DOHH2 (cell line): ENCODE measurements around the gene PRKAR2A.
"Not testable (repeated sequence)": the region's sequence is repeated elsewhere in the genome, so short reads cannot be mapped to it uniquely, and the experiment has no call there.

ENCODE experiments used
- H3F3A ChIP-seq: fragments of 200-600 bp; sonication (generic), shearing (Covaris generic); 2 replicates; pipeline ENCODE4 v1.6.0; 2016; ENCODE audit warnings: antibody characterized with exemption, mild to moderate bottlenecking; ENCODE audit not compliant: control insufficient read depth, insufficient read depth
- H3K27ac ChIP-seq: fragments of 200-600 bp; sonication (generic); 2 replicates; pipeline ENCODE4 v1.5.1; 2014; ENCODE audit warnings: low read depth, mild to moderate bottlenecking, low read length, moderate library complexity
- H3K27me3 ChIP-seq: fragments of 200-600 bp; sonication (generic); 2 replicates; pipeline ENCODE4 v1.6.1; 2014; ENCODE audit warnings: mild to moderate bottlenecking, low read length, mixed read lengths; ENCODE audit not compliant: control insufficient read depth
- H3K36me3 ChIP-seq: fragments of 200-600 bp; sonication (generic); 2 replicates; pipeline ENCODE4 v1.6.1; 2014; ENCODE audit warnings: mild to moderate bottlenecking, low read length, moderate library complexity, mixed read lengths; ENCODE audit not compliant: control insufficient read depth
- H3K4me1 ChIP-seq: fragments of 200-600 bp; sonication (generic); 2 replicates; pipeline ENCODE4 v1.6.1; 2014; ENCODE audit warnings: mild to moderate bottlenecking, low read length, mixed read lengths; ENCODE audit not compliant: control insufficient read depth
- H3K4me2 ChIP-seq: fragments of 200-600 bp; sonication (generic); 2 replicates; pipeline ENCODE4 v1.6.0; 2014; ENCODE audit warnings: mild to moderate bottlenecking, low read length, moderate library complexity
- H3K4me3 ChIP-seq: fragments of 200-600 bp; sonication (generic); 2 replicates; pipeline ENCODE4 v1.5.1; 2014; ENCODE audit warnings: mild to moderate bottlenecking, low read length, mixed read lengths
- H3K79me2 ChIP-seq: fragments of 200-600 bp; sonication (generic); 2 replicates; pipeline ENCODE4 v1.6.1; 2014; ENCODE audit warnings: mild to moderate bottlenecking, low read length, mixed read lengths; ENCODE audit not compliant: control insufficient read depth
- H3K9me2 ChIP-seq: fragments of 200-600 bp; sonication (generic); replicated peaks from 2 replicates; pipeline ENCODE4 v1.6.1; 2014; ENCODE audit warnings: mild to moderate bottlenecking, low read length, mixed read lengths; ENCODE audit not compliant: control insufficient read depth
- H3K9me3 ChIP-seq: fragments of 200-600 bp; sonication (generic); 2 replicates; pipeline ENCODE4 v1.6.1; 2014; ENCODE audit warnings: antibody characterized with exemption, low read length, mixed read lengths; ENCODE audit not compliant: control insufficient read depth, insufficient read depth
- H4K20me1 ChIP-seq: fragments of 200-600 bp; sonication (generic); 2 replicates; pipeline ENCODE4 v1.6.0; 2014; ENCODE audit warnings: low read depth, mild to moderate bottlenecking, antibody characterized with exemption, low read length, moderate library complexity; ENCODE audit not compliant: control insufficient read depth, insufficient read depth
- CTCF ChIP-seq: fragments of 200-600 bp; sonication (generic); IDR thresholded peaks from one replicate; pipeline ENCODE4 v1.5.1; 2014; ENCODE audit warnings: antibody characterized with exemption, mild to moderate bottlenecking, low read depth, low read length; ENCODE audit not compliant: poor library complexity, severe bottlenecking
- EZH2phosphoT487 ChIP-seq: fragments of 200-600 bp; sonication (generic); IDR thresholded peaks from 2 replicates; pipeline ENCODE4 v1.6.1; 2017; ENCODE audit warnings: borderline replicate concordance, mild to moderate bottlenecking, antibody characterized with exemption, low read length, moderate library complexity, mixed read lengths

PRKAR2A gene

GRCh38 chr3:48747706-48748105 is 100.0 kb downstream of the PRKAR2A start:
- Histone ChIP-seq H3K79me2 (no peaks in the 10 kb centered on the region), H3K4me3 (no peak overlapping the region), H3K4me1 (no peaks in the 10 kb centered on the region), H4K20me1 (no peaks in the 10 kb centered on the region), H3K9me3 (no peaks in the 10 kb centered on the region), H3F3A (no peaks in the 10 kb centered on the region), H3K27me3 (no peaks in the 10 kb centered on the region), H3K4me2 (no peak overlapping the region), H3K36me3 (peaks cover 11% of the 10 kb centered on the region), H3K27ac (no peak overlapping the region), H3K9me2 (no peaks in the 10 kb centered on the region)
- TF ChIP-seq EZH2phosphoT487 = no peak
- no peak for TF ChIP-seq CTCF

- Histone ChIP-seq H3K9me3 (no peaks in the 10 kb centered on the region), H3K9me2 (no peaks in the 10 kb centered on the region), H3K36me3 (peaks cover 11% of the 10 kb centered on the region), H3K4me3 (no peak overlapping the region), H3F3A (no peaks in the 10 kb centered on the region), H3K79me2 (no peaks in the 10 kb centered on the region), H3K27me3 (no peaks in the 10 kb centered on the region), H3K4me2 (no peak overlapping the region), H3K4me1 (no peaks in the 10 kb centered on the region), H4K20me1 (no peaks in the 10 kb centered on the region), H3K27ac (no peak overlapping the region)
- TF ChIP-seq EZH2phosphoT487 (no peak), CTCF (no peak)
Measured at GRCh38 chr3:48747015-48747615, 100.6 kb downstream of the PRKAR2A start.

- Histone ChIP-seq H3K36me3 (peaks cover 2% of the 10 kb centered on the region; the same call in 1 of the 2 replicates), H3K27ac (no peak overlapping the region), H3F3A (no peaks in the 10 kb centered on the region), H3K27me3 (no peaks in the 10 kb centered on the region), H3K9me2 (no peaks in the 10 kb centered on the region), H3K4me1 (peaks cover 12% of the 10 kb centered on the region), H4K20me1 (no peaks in the 10 kb centered on the region), H3K4me3 (no peak overlapping the region), H3K4me2 (no peak overlapping the region), H3K79me2 (no peaks in the 10 kb centered on the region), H3K9me3 (no peaks in the 10 kb centered on the region)
- TF ChIP-seq CTCF (no peak), EZH2phosphoT487 (no peak)
Measured at GRCh38 chr3:48743773-48744172, 103.9 kb downstream of the PRKAR2A start.

- H3F3A ChIP-seq, H3K79me2 ChIP-seq, H4K20me1 ChIP-seq, H3K27me3 ChIP-seq, H3K27ac ChIP-seq, H3K4me3 ChIP-seq, H3K9me3 ChIP-seq, H3K9me2 ChIP-seq, H3K36me3 ChIP-seq, H3K4me2 ChIP-seq: not testable (repeated sequence)
- peaks cover 12% of the 10 kb centered on the region for H3K4me1 ChIP-seq
Measured at GRCh38 chr3:48741226-48741625, 106.4 kb downstream of the PRKAR2A start.
